MM.1S (cell line): ENCODE results near the gene ANK2.
"Not testable (repeated sequence)": the region's sequence is repeated elsewhere in the genome, so short reads cannot be mapped to it uniquely, and the experiment has no call there.

Source experiments
- CTCF ChIP-seq: fragments of 300-600 bp; sonication (generic); IDR thresholded peaks from 2 replicates; pipeline ENCODE4 v1.5.1; 2016; ENCODE audit warnings: antibody characterized with exemption, low read length, mixed read lengths
- EZH2 ChIP-seq: fragments of 300-600 bp; sonication (generic); optimal IDR thresholded peaks from 2 replicates; pipeline ENCODE3; 2017; ENCODE audit warnings: low read depth, mild to moderate bottlenecking, antibody characterized with exemption, low read length, mixed read lengths
- EZH2phosphoT487 ChIP-seq: fragments of 300-600 bp; sonication (generic); IDR thresholded peaks from 2 replicates; pipeline ENCODE4 v1.6.1; 2018; ENCODE audit warnings: antibody characterized with exemption, low read length

DNA sequence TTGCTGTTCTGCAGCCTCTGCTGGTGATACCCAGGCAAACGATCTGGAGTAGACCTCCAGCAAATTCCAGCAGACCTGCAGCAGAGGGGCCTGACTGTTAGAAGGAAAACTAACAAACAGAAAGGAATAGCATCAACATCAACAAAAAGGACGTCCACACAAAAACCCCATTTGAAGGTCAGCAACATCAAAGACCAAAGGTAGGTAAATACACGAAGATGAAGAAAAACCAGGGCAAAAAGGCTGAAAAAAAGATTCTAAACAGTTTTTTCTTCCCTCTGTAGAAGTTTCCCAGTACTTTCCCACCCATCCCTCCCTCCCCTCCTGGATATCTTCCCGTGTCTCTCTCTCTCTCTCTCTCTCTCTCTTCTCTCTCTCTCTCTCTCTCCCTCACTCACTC lies 136.8 kb downstream of the ANK2 start:
- not testable (repeated sequence) for TF ChIP-seq CTCF, EZH2, EZH2phosphoT487
